ENCODE measurements around the gene MACIR.
"Not testable (repeated sequence)": the region's sequence is repeated elsewhere in the genome, so short reads cannot be mapped to it uniquely, and the experiment has no call there.

MACIR gene

GRCh38 chr5:103258368-103258956 is at the start of gene MACIR:
MACIR (plus strand) TSS chr5:103258763; CDS start chr5:103275920, 17,157 bp downstream.
- DNase-seq (ENCODE audit: extremely low spot score, insufficient read length, low read depth): peak; percentile 86
- peak; percentile 97 for FAIRE-seq

GRCh38 chr5:103209065-103209464 is 49.5 kb upstream of the MACIR start:
- FAIRE-seq (no peak), DNase-seq (ENCODE audit: extremely low spot score, insufficient read length, low read depth) (no peak)

GRCh38 chr5:103210952-103211351 is 47.6 kb upstream of the MACIR start:
- peak; percentile 12 for FAIRE-seq
- no peak for DNase-seq (ENCODE audit: extremely low spot score, insufficient read length, low read depth)

GRCh38 chr5:103211576-103212561 is 46.7 kb upstream of the MACIR start:
- DNase-seq (ENCODE audit: extremely low spot score, insufficient read length, low read depth) (no peak), FAIRE-seq (peak; percentile 64)

- no peak for FAIRE-seq
Measured at GRCh38 chr5:103216137-103216536, 42.4 kb upstream of the MACIR start.

GRCh38 chr5:103216697-103217096 is 41.9 kb upstream of the MACIR start:
- FAIRE-seq (no peak), DNase-seq (ENCODE audit: extremely low spot score, insufficient read length, low read depth) (no peak)

More at GRCh38 chr5:103216137-103216536, 42.4 kb upstream of the MACIR start:
- DNase-seq (ENCODE audit: extremely low spot score, insufficient read length, low read depth): no peak

GRCh38 chr5:103217101-103217500 is 41.5 kb upstream of the MACIR start:
- no peak for FAIRE-seq
- DNase-seq (ENCODE audit: extremely low spot score, insufficient read length, low read depth): no peak

- DNase-seq (ENCODE audit: extremely low spot score, insufficient read length, low read depth) (no peak), FAIRE-seq (no peak)
Measured at GRCh38 chr5:103218164-103218563, 40.4 kb upstream of the MACIR start.

GRCh38 chr5:103219074-103219473 is 39.5 kb upstream of the MACIR start:
- FAIRE-seq; DNase-seq (ENCODE audit: extremely low spot score, insufficient read length, low read depth): not testable (repeated sequence)

- FAIRE-seq (no peak), DNase-seq (ENCODE audit: extremely low spot score, insufficient read length, low read depth) (no peak)
Measured at GRCh38 chr5:103223031-103223955, 35.3 kb upstream of the MACIR start.

- peak; percentile 2 for DNase-seq (ENCODE audit: extremely low spot score, insufficient read length, low read depth)
- peak; percentile 84 for FAIRE-seq
Measured at GRCh38 chr5:103224118-103224893, 34.3 kb upstream of the MACIR start.

- no peak for FAIRE-seq
Measured at GRCh38 chr5:103224894-103225246, 33.7 kb upstream of the MACIR start.

GRCh38 chr5:103228061-103228460 is 30.5 kb upstream of the MACIR start:
- FAIRE-seq (peak; percentile 38), DNase-seq (ENCODE audit: extremely low spot score, insufficient read length, low read depth) (no peak)

More at GRCh38 chr5:103224894-103225246, 33.7 kb upstream of the MACIR start:
- DNase-seq (ENCODE audit: extremely low spot score, insufficient read length, low read depth): no peak

- DNase-seq (ENCODE audit: extremely low spot score, insufficient read length, low read depth) (no peak), FAIRE-seq (no peak)
Measured at GRCh38 chr5:103228588-103228987, 30.0 kb upstream of the MACIR start.

GRCh38 chr5:103232393-103232999 is 26.1 kb upstream of the MACIR start:
- peak; percentile 3 for DNase-seq (ENCODE audit: extremely low spot score, insufficient read length, low read depth)
- no peak for FAIRE-seq

- FAIRE-seq: no peak
- DNase-seq (ENCODE audit: extremely low spot score, insufficient read length, low read depth): no peak
Measured at GRCh38 chr5:103234239-103234975, 24.2 kb upstream of the MACIR start.

- no peak for FAIRE-seq
- no peak for DNase-seq (ENCODE audit: extremely low spot score, insufficient read length, low read depth)
Measured at GRCh38 chr5:103235891-103236290, 22.7 kb upstream of the MACIR start.

- no peak for FAIRE-seq
Measured at GRCh38 chr5:103237778-103238177, 20.8 kb upstream of the MACIR start.

More at GRCh38 chr5:103237778-103238177, 20.8 kb upstream of the MACIR start:
- DNase-seq (ENCODE audit: extremely low spot score, insufficient read length, low read depth): no peak
